HG03565 (cell line): ENCODE data around the gene CARD10.
"Not testable (repeated sequence)": the region's sequence is repeated elsewhere in the genome, so short reads cannot be mapped to it uniquely, and the experiment has no call there.

ENCODE experiments used
- ATAC-seq: cut with Tn5 transposase; IDR thresholded peaks from one replicate; pipeline ENCODE4 v1.9.1; 2021; ENCODE audit warnings: mild to moderate bottlenecking, moderate library complexity; ENCODE audit not compliant: unreplicated experiment

The CARD10 gene

GRCh38 chr22:37527081-37527752, 8.0 kb upstream of the CARD10 start:
- not testable (repeated sequence) for ATAC-seq

- ATAC-seq = no peak
Observed at GRCh38 chr22:37526376-37526775, 7.2 kb upstream of the CARD10 start.

- ATAC-seq = no peak
Observed at GRCh38 chr22:37525746-37526350, 6.6 kb upstream of the CARD10 start.

GRCh38 chr22:37525073-37525745, 6.0 kb upstream of the CARD10 start:
- ATAC-seq = no peak

GRCh38 chr22:37522482-37522881, 3.3 kb upstream of the CARD10 start:
- ATAC-seq = no peak

- ATAC-seq = no peak
Observed at GRCh38 chr22:37521236-37521739, 2.1 kb upstream of the CARD10 start.

- no peak for ATAC-seq
Observed at GRCh38 chr22:37520776-37521191, 1.6 kb upstream of the CARD10 start.

GRCh38 chr22:37518509-37519267, 527 bp downstream of the CARD10 start:
- no peak for ATAC-seq

- no peak for ATAC-seq
Observed at GRCh38 chr22:37517826-37518450, 1.3 kb downstream of the CARD10 start.

- ATAC-seq = no peak
Observed at GRCh38 chr22:37516456-37516855, 2.8 kb downstream of the CARD10 start.

- no peak for ATAC-seq
Observed at GRCh38 chr22:37515901-37516300, 3.3 kb downstream of the CARD10 start.

GRCh38 chr22:37514526-37515051, 4.6 kb downstream of the CARD10 start:
- no peak for ATAC-seq

GRCh38 chr22:37511395-37512104, 7.7 kb downstream of the CARD10 start:
- no peak for ATAC-seq

- ATAC-seq = no peak
Observed at GRCh38 chr22:37510091-37510490, 9.1 kb downstream of the CARD10 start.

GRCh38 chr22:37509059-37509860, 10.0 kb downstream of the CARD10 start:
- ATAC-seq = no peak

GRCh38 chr22:37508431-37508992, 10.7 kb downstream of the CARD10 start:
- no peak for ATAC-seq

- ATAC-seq = no peak
Observed at GRCh38 chr22:37507731-37508130, 11.5 kb downstream of the CARD10 start.

- no peak for ATAC-seq
Observed at GRCh38 chr22:37505989-37506388, 13.2 kb downstream of the CARD10 start.

GRCh38 chr22:37505565-37505964, 13.7 kb downstream of the CARD10 start:
- no peak for ATAC-seq
